Measurements from ENCODE around the gene MPHOSPH10. TPM values are rescaled to one million over a fixed set of nuclear protein-coding genes. Genes with fewer than 3 reads are reported as not detected.

The MPHOSPH10 gene
- total and polyA plus RNA-seq, 9 donors, result 19.9 to 38.8 (median 28.9) TPM

DNA sequence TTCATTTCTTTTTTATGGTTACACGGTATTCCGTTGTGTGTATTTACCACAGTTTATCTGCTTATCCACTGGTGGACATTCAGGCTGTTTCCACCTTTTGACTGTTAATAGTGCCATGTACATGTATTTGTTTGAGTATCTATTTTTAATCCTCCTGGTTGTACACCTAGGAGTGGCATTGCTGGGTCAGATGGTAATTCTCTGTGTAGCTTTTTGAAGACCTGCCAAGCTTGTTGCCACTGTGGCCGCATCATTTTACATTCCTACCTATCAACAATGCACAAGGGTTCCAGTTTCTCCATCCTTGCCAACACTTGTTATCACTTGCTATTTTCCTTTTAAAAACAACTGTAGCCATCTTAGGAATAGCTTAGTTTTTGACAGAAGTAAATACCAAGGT, 13.3 kb downstream of the MPHOSPH10 start:
- no peak overlapping the region for H3K4me3 ChIP-seq
- no peak for DNase-seq
- H3K36me3 ChIP-seq, result no peaks in the 10 kb centered on the region
- TF ChIP-seq POLR2A (IDR thresholded peaks at IDR 0.05) (no peak), EP300 (IDR thresholded peaks at IDR 0.05) (no peak)
- TF ChIP-seq, protein P1, sequence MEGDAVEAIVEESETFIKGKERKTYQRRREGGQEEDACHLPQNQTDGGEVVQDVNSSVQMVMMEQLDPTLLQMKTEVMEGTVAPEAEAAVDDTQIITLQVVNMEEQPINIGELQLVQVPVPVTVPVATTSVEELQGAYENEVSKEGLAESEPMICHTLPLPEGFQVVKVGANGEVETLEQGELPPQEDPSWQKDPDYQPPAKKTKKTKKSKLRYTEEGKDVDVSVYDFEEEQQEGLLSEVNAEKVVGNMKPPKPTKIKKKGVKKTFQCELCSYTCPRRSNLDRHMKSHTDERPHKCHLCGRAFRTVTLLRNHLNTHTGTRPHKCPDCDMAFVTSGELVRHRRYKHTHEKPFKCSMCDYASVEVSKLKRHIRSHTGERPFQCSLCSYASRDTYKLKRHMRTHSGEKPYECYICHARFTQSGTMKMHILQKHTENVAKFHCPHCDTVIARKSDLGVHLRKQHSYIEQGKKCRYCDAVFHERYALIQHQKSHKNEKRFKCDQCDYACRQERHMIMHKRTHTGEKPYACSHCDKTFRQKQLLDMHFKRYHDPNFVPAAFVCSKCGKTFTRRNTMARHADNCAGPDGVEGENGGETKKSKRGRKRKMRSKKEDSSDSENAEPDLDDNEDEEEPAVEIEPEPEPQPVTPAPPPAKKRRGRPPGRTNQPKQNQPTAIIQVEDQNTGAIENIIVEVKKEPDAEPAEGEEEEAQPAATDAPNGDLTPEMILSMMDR (IDR thresholded peaks at IDR 0.05), result no peak
- H3K4me1 ChIP-seq (ENCODE audit: insufficient read depth), result no peaks in the 10 kb centered on the region
- no peak overlapping the region for H3K27ac ChIP-seq
- H3K9me3 ChIP-seq, result no peaks in the 10 kb centered on the region
- 83 to 85% (median 84%) methylated on average over 3 of the region's 3 CpGs for WGBS, 3 donors
- H3K27me3 ChIP-seq, result no peaks in the 10 kb centered on the region
- intact Hi-C loops (cut with DNase I), result no loop called here

DNA sequence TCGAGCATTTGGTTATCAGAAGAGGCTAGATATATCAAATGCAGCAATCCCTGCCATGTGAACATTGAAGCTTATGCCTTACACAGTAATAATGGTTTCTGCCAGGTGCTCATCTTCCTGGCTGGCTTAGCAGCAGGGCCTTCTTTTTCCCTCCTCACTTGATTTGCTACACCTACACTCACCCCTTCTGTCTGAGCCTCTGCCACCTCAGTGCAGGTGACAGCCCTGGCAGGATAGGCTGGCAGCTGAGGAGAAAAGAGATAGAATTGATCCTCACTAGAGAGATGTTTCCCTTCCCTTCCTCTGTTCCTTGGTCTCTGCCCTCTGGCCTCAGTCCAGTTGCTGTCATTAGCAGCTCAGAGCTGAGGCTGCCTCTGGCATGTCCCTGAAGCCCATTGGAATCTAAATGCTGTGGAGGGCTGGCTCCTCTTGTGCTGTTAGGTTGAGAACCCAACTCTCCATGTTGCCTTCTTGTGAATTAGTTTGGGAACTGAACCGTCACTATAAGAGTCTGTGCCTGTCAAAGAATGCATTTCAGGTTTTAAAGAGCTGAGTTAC, 18.2 kb downstream of the MPHOSPH10 start:
- H3K27ac ChIP-seq, result no peak overlapping the region
- DNase-seq, result no peak
- intact Hi-C loops (cut with DNase I), result no loop called here
- H3K4me3 ChIP-seq, result no peak overlapping the region
- H3K27me3 ChIP-seq, result no peaks in the 10 kb centered on the region
- TF ChIP-seq EP300 (IDR thresholded peaks at IDR 0.05) (no peak), POLR2A (IDR thresholded peaks at IDR 0.05) (no peak)
- TF ChIP-seq, protein P1 (IDR thresholded peaks at IDR 0.05), result no peak
- H3K4me1 ChIP-seq (ENCODE audit: insufficient read depth), result no peaks in the 10 kb centered on the region
- no peaks in the 10 kb centered on the region for H3K36me3 ChIP-seq
- WGBS, 3 donors, result 64 to 92% (median 76%) methylated on average over 2 of the region's 2 CpGs
- no peaks in the 10 kb centered on the region for H3K9me3 ChIP-seq

DNA sequence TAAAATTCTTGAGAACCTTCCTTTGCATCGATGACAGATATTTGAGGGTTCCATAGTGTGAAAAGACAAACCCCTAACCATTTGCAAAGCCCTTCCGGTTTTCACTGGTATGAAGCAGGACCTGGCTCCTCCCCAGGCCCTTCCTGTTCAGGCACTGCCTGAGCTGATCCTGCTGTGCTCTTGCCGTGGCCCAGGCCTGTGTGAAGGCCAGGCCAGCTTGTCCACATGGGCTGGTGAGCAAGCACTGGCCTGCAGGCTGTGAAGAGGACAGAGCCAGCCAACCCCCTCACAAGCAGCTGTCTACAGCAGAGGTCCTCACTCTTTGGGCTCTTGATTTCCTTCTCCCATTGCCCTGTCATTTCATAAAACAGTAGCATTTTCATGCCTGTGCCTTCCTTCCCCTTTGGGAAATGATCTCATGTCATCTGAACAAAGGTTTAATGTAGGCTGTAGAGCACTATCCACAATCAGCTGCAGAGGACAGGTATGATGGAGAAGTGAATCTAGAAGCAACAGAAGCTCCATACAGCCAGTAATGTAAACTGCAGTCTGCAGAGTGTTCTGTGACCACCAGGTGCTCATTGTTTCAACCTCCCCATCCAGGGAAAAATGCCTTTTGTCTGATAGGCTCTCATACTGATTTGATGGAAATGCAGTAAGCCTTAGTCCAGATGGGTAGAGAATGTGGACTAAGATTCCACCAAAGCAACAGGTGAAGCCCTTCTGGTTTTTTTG, 19.8 kb downstream of the MPHOSPH10 start:
- TF ChIP-seq, protein P1 (IDR thresholded peaks at IDR 0.05), result no peak
- TF ChIP-seq POLR2A (IDR thresholded peaks at IDR 0.05) (no peak), EP300 (IDR thresholded peaks at IDR 0.05) (no peak)
- Histone ChIP-seq H3K4me1 (ENCODE audit: insufficient read depth) (no peaks in the 10 kb centered on the region), H3K27me3 (no peaks in the 10 kb centered on the region), H3K36me3 (no peaks in the 10 kb centered on the region), H3K9me3 (no peaks in the 10 kb centered on the region), H3K27ac (no peak overlapping the region), H3K4me3 (no peak overlapping the region)
- intact Hi-C loops (cut with DNase I), result no loop called here
- DNase-seq, result peak in 4 of 5 donors; percentile 45 to 80 (median 53)
- 20 to 36% (median 22%) methylated on average over 3 of the region's 3 CpGs for WGBS, 3 donors

DNA sequence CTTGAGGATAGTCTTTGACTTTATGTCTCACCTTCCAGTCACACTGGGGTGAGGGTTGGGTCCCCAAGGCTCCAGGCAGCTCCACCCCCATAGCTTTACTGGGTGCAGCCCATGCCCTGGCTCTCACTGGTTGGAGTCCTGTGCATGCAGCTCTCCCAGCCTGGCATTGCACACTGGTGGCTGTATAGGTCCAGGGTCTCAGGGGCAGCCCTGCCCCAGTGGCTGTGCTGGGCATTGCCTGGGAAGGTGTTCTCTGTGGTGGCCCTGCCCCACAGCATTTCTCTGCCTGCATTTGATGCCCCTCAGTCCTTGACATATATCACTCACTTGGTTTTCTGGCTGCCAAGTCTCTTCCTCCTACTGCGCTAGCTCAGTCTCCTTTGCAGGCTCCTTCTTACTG, 21.2 kb downstream of the MPHOSPH10 start:
- TF ChIP-seq, protein P1 (IDR thresholded peaks at IDR 0.05), result no peak
- TF ChIP-seq POLR2A (IDR thresholded peaks at IDR 0.05) (no peak), EP300 (IDR thresholded peaks at IDR 0.05) (no peak)
- Histone ChIP-seq H3K4me1 (ENCODE audit: insufficient read depth) (no peaks in the 10 kb centered on the region), H3K27me3 (no peaks in the 10 kb centered on the region), H3K36me3 (no peaks in the 10 kb centered on the region), H3K9me3 (no peaks in the 10 kb centered on the region), H3K27ac (no peak overlapping the region), H3K4me3 (no peak overlapping the region)
- intact Hi-C loops (cut with DNase I), result no loop called here
- DNase-seq, result no peak
- 100% methylated on average over 1 of the region's 1 CpG for WGBS, 3 donors
